ENCODE measurements around the gene ZDHHC11.
"Not testable (repeated sequence)": the region's sequence is repeated elsewhere in the genome, so short reads cannot be mapped to it uniquely, and the experiment has no call there.

The ZDHHC11 gene

GRCh38 chr5:858726-859125, 7.9 kb upstream of the ZDHHC11 start:
- no peak for DNase-seq

- DNase-seq = no peak
These were observed 6.0 kb upstream of the ZDHHC11 start for GRCh38 chr5:856531-857425.

GRCh38 chr5:855771-856530, 5.2 kb upstream of the ZDHHC11 start:
- no peak for DNase-seq

GRCh38 chr5:854966-855743, 4.4 kb upstream of the ZDHHC11 start:
- no peak for DNase-seq

GRCh38 chr5:854217-854616, 3.4 kb upstream of the ZDHHC11 start:
- no peak for DNase-seq

- not testable (repeated sequence) for DNase-seq
These were observed 2.8 kb upstream of the ZDHHC11 start for GRCh38 chr5:853416-854090.

- DNase-seq = no peak
These were observed 1.9 kb upstream of the ZDHHC11 start for GRCh38 chr5:852431-853401.

- no peak for DNase-seq
These were observed 1.2 kb upstream of the ZDHHC11 start for GRCh38 chr5:852018-852417.

GRCh38 chr5:851553-851952, 767 bp upstream of the ZDHHC11 start:
- no peak for DNase-seq

GRCh38 chr5:851076-851475, 290 bp upstream of the ZDHHC11 start:
- no peak for DNase-seq

- no peak for DNase-seq
These were observed 1.0 kb downstream of the ZDHHC11 start for GRCh38 chr5:849651-850301.

GRCh38 chr5:848671-849111, 2.1 kb downstream of the ZDHHC11 start:
- DNase-seq = no peak

GRCh38 chr5:847736-848135, 3.0 kb downstream of the ZDHHC11 start:
- not testable (repeated sequence) for DNase-seq

- not testable (repeated sequence) for DNase-seq
These were observed 3.6 kb downstream of the ZDHHC11 start for GRCh38 chr5:847212-847611.

GRCh38 chr5:846602-847091, 4.1 kb downstream of the ZDHHC11 start:
- not testable (repeated sequence) for DNase-seq

- not testable (repeated sequence) for DNase-seq
These were observed 4.8 kb downstream of the ZDHHC11 start for GRCh38 chr5:845676-846601.

- not testable (repeated sequence) for DNase-seq
These were observed 5.6 kb downstream of the ZDHHC11 start for GRCh38 chr5:845031-845675.

GRCh38 chr5:844426-844825, 6.4 kb downstream of the ZDHHC11 start:
- DNase-seq = not testable (repeated sequence)

GRCh38 chr5:843926-844325, 6.9 kb downstream of the ZDHHC11 start:
- not testable (repeated sequence) for DNase-seq
